ENCODE results near the gene NPIPB6.
"Not testable (repeated sequence)": the region's sequence is repeated elsewhere in the genome, so short reads cannot be mapped to it uniquely, and the experiment has no call there.

GRCh38 chr16:28335678-28336077, 27.6 kb downstream of the NPIPB6 start:
- not testable (repeated sequence) for TF ChIP-seq CTCF (IDR thresholded peaks at IDR 0.05); EZH2 (IDR thresholded peaks at IDR 0.05; ENCODE audit: borderline replicate concordance, insufficient read depth, low read depth, low read length, poor library complexity, severe bottlenecking)

All from B cell (primary cell).